Measurements from ENCODE around the gene RABEPK.
A peak's percentile ranks its signal among the peaks of the same experiment; 100 is the strongest.

Gene RABEPK

GRCh38 chr9:125241863-125242739 lies 41.8 kb downstream of the RABEPK start:
- DNase-seq (ENCODE audit: low read depth) = peak; percentile 44
- TF ChIP-seq CTCF (conservative IDR thresholded peaks at IDR 0.05; ENCODE audit: low read length) = no peak
- peak overlapping the region; percentile 92 for H3K4me3 ChIP-seq (ENCODE audit: low read length)

- no peak overlapping the region for H3K4me3 ChIP-seq (ENCODE audit: low read length)
- TF ChIP-seq CTCF (conservative IDR thresholded peaks at IDR 0.05; ENCODE audit: low read length) = no peak
- DNase-seq (ENCODE audit: low read depth) = no peak
Observed at GRCh38 chr9:125243792-125244260, 43.5 kb downstream of the RABEPK start.

- no peak for TF ChIP-seq CTCF (conservative IDR thresholded peaks at IDR 0.05; ENCODE audit: low read length)
- no peak for DNase-seq (ENCODE audit: low read depth)
- H3K4me3 ChIP-seq (ENCODE audit: low read length) = no peak overlapping the region
Observed at GRCh38 chr9:125246261-125246667, 45.9 kb downstream of the RABEPK start.

GRCh38 chr9:125254231-125254630 lies 53.9 kb downstream of the RABEPK start:
- DNase-seq (ENCODE audit: low read depth) = no peak
- no peak for TF ChIP-seq CTCF (conservative IDR thresholded peaks at IDR 0.05; ENCODE audit: low read length)
- no peak overlapping the region for H3K4me3 ChIP-seq (ENCODE audit: low read length)

- no peak for DNase-seq (ENCODE audit: low read depth)
- peak; percentile 33 for TF ChIP-seq CTCF (conservative IDR thresholded peaks at IDR 0.05; ENCODE audit: low read length)
- no peak overlapping the region for H3K4me3 ChIP-seq (ENCODE audit: low read length)
Observed at GRCh38 chr9:125255781-125256391, 55.5 kb downstream of the RABEPK start.

GRCh38 chr9:125258160-125258785 lies 57.9 kb downstream of the RABEPK start:
- no peak for DNase-seq (ENCODE audit: low read depth)
- no peak overlapping the region for H3K4me3 ChIP-seq (ENCODE audit: low read length)

More at GRCh38 chr9:125258160-125258785, 57.9 kb downstream of the RABEPK start:
- TF ChIP-seq CTCF (conservative IDR thresholded peaks at IDR 0.05; ENCODE audit: low read length) = no peak

All from AG10803 (cell line).